DMS153 treated with DMSO at 0.1 percent for 48 hours (cell line): ENCODE results near the gene HIRA.

Source experiments
- DNase-seq: peaks from one replicate; lab custom pipeline; 2025; ENCODE audit not compliant: unreplicated experiment; lab: John Stamatoyannopoulos, UW

HIRA gene, protein sequence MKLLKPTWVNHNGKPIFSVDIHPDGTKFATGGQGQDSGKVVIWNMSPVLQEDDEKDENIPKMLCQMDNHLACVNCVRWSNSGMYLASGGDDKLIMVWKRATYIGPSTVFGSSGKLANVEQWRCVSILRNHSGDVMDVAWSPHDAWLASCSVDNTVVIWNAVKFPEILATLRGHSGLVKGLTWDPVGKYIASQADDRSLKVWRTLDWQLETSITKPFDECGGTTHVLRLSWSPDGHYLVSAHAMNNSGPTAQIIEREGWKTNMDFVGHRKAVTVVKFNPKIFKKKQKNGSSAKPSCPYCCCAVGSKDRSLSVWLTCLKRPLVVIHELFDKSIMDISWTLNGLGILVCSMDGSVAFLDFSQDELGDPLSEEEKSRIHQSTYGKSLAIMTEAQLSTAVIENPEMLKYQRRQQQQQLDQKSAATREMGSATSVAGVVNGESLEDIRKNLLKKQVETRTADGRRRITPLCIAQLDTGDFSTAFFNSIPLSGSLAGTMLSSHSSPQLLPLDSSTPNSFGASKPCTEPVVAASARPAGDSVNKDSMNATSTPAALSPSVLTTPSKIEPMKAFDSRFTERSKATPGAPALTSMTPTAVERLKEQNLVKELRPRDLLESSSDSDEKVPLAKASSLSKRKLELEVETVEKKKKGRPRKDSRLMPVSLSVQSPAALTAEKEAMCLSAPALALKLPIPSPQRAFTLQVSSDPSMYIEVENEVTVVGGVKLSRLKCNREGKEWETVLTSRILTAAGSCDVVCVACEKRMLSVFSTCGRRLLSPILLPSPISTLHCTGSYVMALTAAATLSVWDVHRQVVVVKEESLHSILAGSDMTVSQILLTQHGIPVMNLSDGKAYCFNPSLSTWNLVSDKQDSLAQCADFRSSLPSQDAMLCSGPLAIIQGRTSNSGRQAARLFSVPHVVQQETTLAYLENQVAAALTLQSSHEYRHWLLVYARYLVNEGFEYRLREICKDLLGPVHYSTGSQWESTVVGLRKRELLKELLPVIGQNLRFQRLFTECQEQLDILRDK

DNA sequence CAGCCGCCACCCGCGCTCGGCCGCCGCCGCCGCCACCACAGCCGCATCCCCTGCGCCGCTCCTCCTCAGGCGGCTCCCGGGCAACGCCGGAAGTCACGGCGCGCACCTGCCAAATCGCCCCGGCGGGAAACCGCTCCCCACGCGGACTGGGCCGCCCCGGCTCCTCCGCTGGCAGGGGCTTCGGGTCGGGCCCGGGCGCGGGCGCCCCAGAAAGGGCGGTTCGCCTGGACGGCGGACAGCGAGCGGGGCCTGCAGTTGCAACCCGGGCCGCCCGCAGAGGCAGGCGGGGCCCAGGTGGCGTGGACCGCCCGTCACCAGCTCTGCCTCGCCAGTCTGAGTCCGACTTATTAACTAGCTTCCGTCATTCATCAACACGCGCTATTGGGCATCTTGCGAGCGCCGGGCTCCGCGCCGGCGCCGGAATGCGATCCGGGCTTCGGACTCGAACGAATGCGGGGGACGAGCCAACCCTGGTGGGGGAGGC, at the start of gene HIRA:
TSS of gene HIRA (minus strand) at position 85 of the 484 bp plus-strand sequence. CDS start 257 bp downstream, outside the sequence.
- DNase-seq: peak; percentile 54

GRCh38 chr22:19480789-19481188, 49.3 kb upstream of the HIRA start:
- no peak for DNase-seq

DNA sequence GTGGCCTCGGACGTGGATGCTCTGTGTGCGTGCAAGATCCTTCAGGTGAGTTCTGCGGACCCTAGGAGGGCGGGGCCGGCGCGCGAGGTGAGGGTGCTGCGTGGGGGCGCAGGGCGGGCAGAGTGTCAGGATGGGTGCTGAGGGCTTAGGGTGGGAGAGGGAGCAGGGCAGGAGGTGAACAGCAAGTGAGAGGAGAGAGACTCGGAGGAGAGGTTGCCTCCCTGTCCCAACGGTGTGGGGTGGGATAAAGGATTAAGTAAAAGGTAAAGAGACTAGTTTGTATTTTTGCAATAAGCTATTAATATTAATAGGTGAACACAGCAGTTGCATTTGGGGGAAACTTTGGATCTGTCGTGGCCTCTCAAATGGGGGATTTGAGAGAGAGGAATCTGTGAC, 48.6 kb upstream of the HIRA start:
- no peak for DNase-seq

GRCh38 chr22:19479355-19480172, 48.0 kb upstream of the HIRA start, which contains the start of gene CDC45:
TSS of gene CDC45 (plus strand) at chr22:19479920. CDS start at chr22:19479969, 49 bp downstream.
- DNase-seq: peak; percentile 99

- DNase-seq: no peak
Measured at GRCh38 chr22:19478901-19479354, 47.4 kb upstream of the HIRA start, which contains the start of gene UFD1. TSS of gene UFD1 (minus strand) at chr22:19479193. CDS start at chr22:19479085, 108 bp downstream.

DNA sequence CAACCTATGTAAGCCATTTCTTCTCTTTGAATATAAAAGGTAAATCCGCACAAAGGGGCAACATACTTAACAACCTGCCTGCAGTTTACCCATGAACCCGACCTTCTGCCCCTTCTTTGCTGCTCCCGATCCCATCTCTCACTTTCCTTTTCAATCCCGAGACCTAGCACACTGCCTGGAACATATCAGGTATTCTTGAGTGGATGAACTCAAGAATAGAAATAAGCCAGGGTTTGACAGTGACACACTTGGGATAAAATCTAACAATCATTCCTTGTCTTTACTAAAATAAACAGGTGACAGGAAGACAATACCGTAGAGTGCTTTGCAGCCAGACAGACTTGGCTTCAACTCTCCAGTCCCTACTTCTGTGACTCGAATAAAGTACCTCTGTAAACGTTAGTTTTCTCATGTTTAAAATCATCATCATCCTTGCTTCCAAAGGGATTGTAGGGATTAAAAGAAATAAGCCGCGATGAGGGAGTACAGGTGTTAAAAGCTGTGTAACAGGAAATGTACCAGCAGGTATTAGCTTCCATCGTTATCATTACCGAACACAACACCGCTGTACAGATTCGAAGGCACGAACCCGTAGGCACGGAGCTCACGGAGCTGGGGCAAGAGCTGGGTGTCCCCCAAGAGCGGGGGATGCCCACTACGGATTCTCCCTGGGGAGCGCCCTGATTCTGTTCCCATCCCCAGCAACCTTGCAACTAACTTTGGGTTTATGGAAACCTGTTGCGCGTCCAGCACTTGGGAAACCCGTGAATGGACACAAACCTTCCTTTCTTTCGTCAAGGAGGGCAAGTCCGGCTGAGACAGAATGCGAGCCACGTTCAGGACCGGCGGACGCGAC, 46.7 kb upstream of the HIRA start:
- no peak for DNase-seq

GRCh38 chr22:19477321-19478044, 46.0 kb upstream of the HIRA start:
- DNase-seq: no peak

DNA sequence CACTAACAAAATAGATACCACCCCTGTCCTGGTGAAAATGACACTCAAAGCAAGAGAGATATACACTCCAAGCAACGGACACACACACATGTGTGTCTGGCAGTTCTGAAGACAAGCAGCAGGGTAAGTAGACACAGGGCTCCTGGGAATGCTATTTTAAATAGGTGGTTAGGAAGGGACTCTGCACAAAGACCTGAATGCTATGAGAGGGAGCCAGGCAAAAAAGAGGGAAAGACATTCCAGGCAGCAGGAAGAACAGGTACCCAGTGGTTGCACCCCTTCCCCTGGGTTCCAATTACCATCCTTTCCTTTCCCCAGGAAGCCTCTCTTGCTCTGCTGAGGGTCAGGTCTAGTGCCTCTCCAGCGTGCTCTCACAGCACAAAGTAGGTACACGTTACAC, 44.5 kb upstream of the HIRA start:
- DNase-seq: no peak

- no peak for DNase-seq
Measured at GRCh38 chr22:19473578-19473977, 42.0 kb upstream of the HIRA start.

DNA sequence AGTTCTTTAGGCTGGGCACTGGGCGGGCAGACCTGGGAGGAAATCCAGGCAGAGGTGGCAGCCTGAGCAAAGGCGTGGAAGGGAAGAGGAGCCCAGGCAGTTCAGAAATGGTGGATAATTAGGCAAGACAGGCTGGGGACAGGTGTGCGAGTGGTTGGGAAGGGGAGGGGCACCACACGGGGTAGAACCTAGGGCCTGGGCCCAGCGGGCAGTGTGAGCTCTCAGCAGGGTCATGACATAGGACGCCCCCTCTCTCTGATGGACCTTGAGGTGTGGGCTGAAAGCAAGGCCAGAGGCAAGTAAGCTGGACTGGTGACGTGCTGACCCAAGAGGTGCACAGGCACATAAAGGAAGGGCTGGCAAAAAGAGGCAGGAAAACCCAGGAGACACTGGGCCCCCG, 40.7 kb upstream of the HIRA start:
- DNase-seq: no peak

DNA sequence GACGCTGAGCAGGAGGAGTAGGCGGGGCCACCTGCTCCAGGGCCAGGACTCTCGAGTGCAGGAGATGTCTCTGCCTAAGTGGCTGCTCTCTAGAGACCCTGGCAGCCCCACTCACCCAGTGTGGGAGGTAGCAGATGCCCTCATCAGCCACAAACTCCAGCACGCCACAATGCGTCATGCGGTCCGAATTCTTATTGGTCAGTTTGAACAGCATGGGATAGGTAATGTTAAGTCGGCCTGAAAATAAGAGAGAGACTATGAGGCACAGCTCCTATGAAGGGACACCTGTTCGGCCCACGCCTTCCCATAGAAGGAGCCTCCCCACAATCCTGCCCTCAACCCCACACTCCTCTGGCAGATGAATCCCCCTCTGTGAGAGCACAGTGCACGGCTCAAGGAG, 40.0 kb upstream of the HIRA start:
- no peak for DNase-seq

GRCh38 chr22:19470010-19470409, 38.5 kb upstream of the HIRA start:
- no peak for DNase-seq

- no peak for DNase-seq
Measured at GRCh38 chr22:19469421-19469820, 37.9 kb upstream of the HIRA start.

DNA sequence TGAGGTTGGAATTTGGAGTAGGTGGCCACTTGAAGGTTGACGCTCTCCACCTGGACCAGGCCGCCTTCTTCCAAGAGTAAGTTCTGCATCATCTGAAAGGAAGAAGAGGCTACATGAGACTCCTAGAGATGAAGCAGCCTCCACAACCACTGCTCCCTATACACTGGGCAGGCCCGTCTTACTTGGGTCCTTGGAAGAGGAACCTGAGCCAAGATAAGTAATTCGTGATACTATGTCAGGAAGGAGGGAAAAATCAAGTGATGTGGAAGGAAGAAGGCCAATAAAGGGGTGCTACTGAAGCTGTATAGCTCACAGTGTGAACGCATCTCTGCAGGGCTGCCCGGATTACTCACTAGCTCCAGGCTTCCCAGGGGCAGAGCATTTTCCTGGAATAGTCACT, 36.4 kb upstream of the HIRA start:
- no peak for DNase-seq

DNA sequence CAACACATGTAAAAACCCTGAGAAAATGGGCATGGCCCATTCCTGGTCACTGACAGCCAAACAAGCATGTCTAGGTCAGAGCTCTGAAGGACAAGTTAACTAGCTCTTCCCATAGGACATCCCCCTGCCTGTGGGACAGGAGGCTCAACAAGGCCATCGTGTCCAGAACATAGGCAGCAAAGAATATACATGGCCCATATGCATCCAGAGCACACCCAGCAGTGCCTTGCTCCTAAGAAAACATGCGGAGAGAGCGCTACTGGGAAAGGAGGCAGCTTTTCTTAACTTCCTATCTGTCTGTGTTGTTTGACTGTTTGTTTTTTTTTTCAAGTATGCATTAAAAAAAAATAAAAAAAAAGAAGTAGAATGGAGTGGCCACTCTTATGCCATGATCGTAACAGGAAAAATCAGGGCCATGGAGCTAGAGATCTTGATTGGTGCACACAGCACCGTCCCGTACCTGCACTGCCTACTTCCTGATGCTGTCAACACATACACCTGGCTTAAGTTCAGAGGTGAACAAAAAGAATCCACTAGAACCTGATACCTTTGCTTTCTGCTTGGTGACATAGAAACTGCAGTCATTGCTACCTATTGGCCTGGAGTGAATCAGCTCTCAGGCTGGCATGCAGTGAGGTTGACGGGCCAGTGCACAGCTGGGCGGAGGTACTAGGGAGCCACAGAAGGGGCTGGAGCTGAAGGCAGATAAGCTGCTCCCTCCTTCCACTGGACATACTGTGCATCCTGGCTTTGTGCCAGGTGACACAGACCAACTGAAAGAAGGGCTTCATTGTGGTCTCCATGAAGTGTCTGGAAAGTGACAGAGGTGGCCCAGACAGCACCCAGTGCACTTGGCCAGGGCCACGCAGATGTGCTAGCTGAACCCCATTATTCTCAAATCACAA, 35.6 kb upstream of the HIRA start:
- DNase-seq: no peak

DNA sequence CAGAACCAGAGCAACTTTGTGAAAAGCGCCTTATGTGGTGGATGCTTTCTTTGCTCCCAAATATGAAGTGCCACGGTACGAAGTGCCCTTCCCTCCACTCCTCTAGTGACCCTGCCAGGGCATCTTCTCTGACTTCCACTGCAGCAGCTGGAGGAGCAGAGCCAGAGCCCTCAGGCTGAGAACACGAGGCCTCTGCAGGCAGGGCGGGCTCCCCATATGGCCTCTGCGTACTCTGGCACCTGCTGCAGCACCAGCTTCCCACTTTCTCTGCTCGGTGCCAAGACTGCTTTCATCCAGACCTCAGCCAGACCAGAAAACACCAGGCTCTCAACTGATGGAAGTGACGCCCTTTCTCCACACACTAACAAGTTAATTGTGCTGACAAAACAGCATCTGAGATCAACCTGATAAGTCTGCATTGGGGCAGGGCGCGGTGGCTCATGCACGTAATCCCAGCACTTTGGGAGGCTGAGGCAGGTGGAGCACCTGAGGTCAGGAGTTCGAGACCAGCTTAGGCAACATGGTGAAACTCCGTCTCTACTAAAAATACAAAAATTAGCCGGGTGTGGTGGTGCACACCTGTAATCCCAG, 34.7 kb upstream of the HIRA start:
- no peak for DNase-seq

GRCh38 chr22:19464975-19465374, 33.4 kb upstream of the HIRA start:
- DNase-seq: no peak
